ENCODE data around the gene UBE2I.
"Not testable (repeated sequence)": the region's sequence is repeated elsewhere in the genome, so short reads cannot be mapped to it uniquely, and the experiment has no call there.

UBE2I gene

GRCh38 chr16:1308977-1309885 lies at the start of gene UBE2I:
TSS of gene UBE2I (plus strand) at chr16:1309636. CDS start at chr16:1314031, 4,395 bp downstream.
- DNase-seq (ENCODE audit: low spot score): peak; percentile 93

- DNase-seq (ENCODE audit: low spot score): no peak
These were observed 49.7 kb upstream of the UBE2I start for GRCh38 chr16:1259760-1260068.

- no peak for DNase-seq (ENCODE audit: low spot score)
These were observed 49.2 kb upstream of the UBE2I start for GRCh38 chr16:1260101-1260680.

DNA sequence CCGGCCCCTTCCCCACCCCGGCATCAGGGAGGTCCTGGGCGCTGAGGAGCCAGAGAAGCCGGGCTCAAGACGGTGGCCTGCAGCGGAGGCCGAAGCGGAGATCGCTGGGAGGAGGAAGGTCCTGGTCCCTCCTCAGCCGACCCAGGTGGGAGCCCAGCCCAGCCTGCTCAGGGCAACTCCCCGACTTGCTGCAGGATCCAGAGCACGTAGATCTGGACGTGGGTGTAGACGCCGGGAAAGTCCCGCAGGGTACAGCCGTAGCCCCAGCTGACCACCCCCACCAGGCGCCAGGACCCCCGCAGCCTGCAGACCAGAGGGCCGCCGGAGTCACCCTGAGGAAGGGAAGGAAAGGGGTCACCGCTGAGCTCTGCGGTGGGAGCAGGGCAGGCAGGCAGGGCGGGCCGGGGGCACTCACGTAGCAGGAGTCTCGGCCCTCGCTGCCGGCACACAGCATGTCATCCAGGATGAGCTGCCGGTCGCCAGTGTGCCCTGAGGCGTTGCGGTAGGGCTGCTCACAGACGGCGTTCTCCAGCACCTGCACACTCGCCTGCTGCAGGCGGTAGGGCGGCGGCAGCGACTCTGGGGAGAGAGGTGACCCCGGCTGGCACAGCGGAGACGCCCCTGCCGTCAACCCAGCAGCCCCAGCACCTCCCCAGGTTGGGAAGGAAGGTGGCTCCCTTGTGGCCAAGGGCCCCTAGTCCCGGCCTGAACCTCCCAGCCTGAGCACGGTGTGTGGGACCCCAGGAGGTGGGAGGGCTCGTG lies 48.1 kb upstream of the UBE2I start:
- DNase-seq (ENCODE audit: low spot score): no peak

DNA sequence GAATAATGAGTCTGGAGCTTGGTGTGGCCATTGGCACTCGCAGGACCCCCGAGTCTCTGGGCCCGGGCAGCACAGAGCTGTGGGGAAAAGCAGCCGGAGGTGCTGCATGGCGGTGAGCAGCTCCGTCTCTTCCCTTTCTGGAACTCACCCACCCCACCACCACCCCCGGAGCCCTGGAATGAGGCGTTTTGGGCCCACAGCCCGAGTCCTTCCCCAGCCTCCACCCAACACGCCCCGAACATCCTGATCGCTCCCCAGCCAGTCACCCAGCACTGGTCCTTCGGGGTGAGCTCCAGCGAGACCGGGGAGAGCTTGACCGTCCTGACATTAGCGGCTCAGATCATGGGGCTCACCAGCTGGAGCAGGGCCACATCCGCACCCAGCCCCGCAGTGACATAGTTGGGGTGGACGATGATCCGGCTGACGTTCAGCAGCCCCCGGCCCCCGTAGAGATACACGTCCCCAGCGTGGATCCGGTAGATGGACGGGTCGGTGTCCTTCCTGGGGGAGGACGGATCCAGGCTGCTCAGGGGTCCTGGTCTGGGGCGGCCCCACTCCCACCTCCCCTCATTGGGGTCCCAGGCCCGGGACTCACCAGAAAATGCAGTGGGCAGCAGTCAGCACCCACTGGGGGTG lies 47.1 kb upstream of the UBE2I start:
- DNase-seq (ENCODE audit: low spot score): no peak

DNA sequence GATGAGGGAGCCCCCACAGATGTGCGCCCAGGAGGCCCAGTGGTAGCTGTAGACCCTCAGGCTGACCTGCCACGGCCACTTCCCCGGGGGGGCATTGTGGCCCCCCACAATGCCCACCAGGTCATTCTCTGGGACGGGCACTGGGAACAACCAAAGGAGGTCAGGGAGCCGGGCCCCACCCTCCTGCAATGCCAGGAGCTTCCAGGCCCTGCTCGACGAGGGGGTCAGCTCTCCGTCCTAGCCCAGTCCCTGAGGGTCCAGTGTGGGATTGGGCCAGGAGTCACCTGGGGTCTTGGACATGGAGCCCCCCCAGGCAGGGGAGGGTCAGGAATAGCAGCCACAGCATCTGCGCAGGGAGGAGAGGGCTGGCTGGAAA lies 46.6 kb upstream of the UBE2I start:
- no peak for DNase-seq (ENCODE audit: low spot score)

GRCh38 chr16:1263591-1264344 lies 45.7 kb upstream of the UBE2I start:
- DNase-seq (ENCODE audit: low spot score): no peak

DNA sequence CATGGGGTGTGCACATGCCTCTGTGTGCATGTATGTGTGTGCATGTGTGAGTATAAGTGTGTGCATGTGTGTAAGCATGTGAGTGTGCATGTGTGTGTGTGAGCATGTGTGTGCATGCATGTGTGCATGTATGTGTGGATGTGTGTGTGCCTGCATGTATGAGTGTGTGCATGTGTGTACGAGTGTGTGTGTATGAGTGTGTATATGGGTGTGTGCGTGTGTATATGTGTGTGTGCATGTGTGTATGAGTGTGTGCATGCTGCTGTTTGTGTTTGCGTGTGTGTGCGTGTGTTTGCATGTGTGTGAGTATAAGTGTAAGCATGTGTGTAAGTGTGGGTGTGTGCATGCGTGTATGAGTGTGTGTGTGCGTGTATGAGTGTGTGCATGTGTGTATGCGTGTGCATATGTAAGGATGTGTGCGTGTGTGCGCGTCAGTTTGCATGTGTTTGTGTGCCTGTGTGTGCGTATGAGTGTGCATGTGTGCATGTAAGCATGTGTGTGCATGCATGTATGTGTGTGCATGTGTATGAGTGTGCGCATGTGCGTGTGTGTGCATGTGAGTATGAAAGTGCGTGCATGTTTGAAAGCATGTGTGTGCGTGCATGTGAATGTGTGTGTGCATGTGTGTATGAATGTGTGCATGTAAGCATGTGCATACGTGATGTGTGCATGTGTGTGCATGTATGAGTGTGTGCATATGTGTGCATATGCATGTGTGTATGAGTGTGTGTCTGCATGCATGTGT lies 44.9 kb upstream of the UBE2I start:
- no peak for DNase-seq (ENCODE audit: low spot score)

- DNase-seq (ENCODE audit: low spot score): no peak
These were observed 44.3 kb upstream of the UBE2I start for GRCh38 chr16:1265090-1265630.

DNA sequence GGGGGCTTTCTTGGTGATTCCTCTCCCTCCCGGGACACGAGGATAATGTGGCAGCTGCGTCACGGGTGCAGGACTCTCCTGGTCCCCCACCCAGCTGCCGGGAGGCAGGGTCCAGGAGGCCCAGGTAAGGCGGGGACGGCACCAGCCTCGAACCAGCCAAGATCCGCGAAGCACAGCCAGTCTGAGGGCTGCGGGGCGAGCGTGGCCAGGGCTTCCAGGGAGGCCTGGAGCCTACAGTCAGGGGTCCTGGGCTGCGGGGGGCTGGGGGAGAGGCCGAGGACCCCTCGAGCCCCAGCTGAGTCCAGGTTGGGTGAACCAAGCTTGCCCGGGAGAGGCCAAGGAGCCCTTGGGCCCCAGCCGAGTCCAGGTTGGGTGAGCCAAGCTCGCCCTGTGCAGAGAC lies 43.6 kb upstream of the UBE2I start:
- DNase-seq (ENCODE audit: low spot score): no peak

GRCh38 chr16:1269418-1269817 lies 40.0 kb upstream of the UBE2I start:
- DNase-seq (ENCODE audit: low spot score): not testable (repeated sequence)

DNA sequence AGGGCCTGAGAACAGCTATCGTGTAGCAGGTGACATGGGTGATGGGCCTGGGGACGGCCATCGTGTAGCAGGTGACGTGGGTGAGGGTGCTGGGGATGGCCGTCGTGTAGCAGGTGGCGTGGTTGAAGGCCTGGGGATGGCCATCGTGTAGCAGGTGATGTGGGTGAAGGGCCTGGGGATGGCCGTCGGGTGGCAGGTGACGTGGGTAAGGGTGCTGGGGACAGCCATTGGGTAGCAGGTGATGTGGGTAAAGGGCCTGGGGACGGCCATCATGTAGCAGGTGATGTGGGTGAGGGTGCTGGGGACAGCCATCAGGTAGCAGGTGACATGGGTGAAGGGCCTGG lies 38.1 kb upstream of the UBE2I start:
- no peak for DNase-seq (ENCODE audit: low spot score)

- DNase-seq (ENCODE audit: low spot score): not testable (repeated sequence)
These were observed 37.6 kb upstream of the UBE2I start for GRCh38 chr16:1271724-1272413.

DNA sequence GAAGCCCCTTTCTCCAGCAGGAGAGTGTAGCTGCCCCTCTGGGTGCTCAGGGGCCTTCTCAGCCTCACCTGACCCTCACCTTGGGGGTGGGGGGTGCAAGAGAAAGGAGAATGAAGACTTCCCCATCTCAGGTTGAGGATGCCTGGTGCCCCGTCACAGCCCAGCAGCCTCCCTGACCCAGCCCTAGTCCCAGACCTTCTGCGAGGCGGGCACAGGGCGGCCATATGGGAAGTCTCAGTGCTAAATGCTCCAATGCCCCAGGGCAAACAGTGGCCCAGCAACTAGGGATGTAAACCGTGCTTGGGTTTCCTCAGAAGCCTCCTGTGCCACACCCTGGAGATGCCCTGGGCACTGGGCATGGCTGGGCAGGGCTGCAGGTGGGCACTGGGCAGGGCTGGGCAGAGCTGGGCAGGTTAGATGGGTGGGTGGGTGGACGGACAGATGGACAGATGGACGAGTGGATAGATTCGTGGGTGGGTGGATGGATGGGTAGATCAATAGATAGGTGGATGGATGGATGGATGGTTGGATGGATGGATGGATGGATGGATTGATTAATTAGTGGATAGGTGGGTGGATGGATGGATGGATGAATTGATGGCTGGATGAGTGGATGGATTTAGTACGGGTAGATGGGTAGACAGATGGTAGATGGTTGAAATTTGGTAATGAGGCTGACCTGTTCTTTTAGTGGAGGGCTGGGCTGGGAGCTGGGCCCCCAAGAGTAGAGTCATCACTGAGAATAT lies 36.8 kb upstream of the UBE2I start:
- no peak for DNase-seq (ENCODE audit: low spot score)

DNA sequence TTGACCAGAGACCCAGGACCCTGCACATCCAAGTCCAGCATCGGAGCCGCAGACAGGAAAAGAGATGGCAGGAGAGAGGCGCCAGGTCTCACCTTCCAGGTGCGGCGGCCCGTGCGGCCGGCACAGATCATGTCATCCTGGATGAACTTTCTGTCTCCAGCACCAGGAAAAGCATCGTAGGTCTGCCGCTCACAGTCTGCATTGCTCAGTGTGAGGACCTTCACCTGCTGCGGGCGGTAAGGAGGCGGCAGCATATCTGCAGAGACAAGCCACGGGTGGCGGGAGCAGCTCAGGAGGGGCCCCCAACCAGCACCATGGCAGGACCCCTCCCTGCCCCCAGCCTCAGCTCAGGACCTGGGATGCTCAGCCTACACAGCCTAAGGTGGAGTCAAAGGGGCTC lies 35.6 kb upstream of the UBE2I start:
- no peak for DNase-seq (ENCODE audit: low spot score)

GRCh38 chr16:1274767-1275166 lies 34.7 kb upstream of the UBE2I start:
- no peak for DNase-seq (ENCODE audit: low spot score)

DNA sequence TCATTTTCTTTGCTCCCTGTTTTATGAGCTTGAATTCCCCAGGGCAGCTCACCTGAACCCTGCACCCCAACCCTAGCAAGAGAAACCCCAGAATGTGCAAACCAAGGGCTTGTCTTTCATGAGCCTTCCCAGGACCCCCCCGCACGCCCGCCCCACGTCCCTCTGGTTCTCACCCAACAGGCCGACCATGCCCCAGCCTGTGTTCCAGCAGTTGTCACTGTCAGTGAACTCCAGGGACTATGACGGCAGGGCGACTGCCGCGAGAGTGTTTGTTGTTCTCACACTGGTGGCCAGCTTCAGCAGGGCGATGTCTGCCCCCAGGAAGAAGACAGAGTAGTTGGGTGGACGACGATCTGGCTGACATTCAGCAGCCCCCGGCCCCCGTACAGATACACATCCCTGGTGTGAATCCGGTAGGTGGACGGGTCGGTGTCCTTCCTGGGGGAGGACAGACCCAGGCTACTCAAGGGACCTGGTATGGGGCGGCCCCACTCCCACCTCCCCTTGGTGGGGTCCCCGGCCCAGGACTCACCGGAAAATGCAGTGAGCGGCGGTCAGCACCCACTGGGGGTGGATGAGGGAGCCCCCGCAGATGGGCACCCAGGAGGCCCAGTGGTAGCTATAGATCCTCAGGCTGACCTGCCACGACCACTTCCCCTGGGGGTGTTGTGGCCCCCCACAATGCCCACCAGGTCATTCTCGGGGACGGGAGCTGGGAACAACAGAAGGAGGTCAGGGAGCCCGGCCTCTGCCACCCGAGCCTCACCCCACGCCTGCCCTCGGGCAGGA lies 33.5 kb upstream of the UBE2I start:
- DNase-seq (ENCODE audit: low spot score): no peak

GRCh38 chr16:1276580-1276878 lies 32.9 kb upstream of the UBE2I start:
- no peak for DNase-seq (ENCODE audit: low spot score)

DNA sequence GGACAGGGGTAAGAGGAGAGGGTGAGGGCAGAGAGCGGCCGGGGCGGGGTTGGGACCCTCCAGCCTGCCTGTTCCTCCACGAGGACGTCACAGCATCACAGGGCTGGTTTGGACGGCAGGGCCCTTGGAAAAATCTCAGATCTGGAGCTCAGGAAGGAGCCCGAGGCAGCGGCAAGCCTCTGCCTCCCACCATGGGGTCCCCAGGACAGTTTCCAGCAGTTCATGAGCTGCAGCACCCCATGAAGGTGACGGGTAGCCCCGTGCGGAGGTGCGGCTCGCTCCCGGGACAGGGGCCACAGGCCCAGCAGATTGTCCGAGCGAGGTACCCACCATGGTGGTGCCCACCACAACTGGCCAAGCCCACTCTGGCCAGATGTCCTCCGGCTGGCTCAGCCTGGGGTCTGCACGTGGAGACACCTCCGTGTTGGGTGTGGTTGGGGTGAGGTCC lies 32.3 kb upstream of the UBE2I start:
- no peak for DNase-seq (ENCODE audit: low spot score)

All from COLO829 (cell line).